Measurements from ENCODE around the gene SHISA4. TPM values are rescaled to one million over a fixed set of nuclear protein-coding genes. Genes with fewer than 3 reads are reported as not detected.
"Not testable (repeated sequence)": the region's sequence is repeated elsewhere in the genome, so short reads cannot be mapped to it uniquely, and the experiment has no call there.

SHISA4 gene
- total RNA-seq, 1 donor from 2014 or later = 7.8 TPM

- no peak for ATAC-seq
- Histone ChIP-seq H3K27me3 (ENCODE audit: low read depth) (no peaks in the 10 kb centered on the region), H3K4me3 (no peak overlapping the region), H3K36me3 (no peaks in the 10 kb centered on the region), H3K4me1 (peaks cover 5% of the 10 kb centered on the region), H3K27ac (no peak overlapping the region), H3K9me3 (no peaks in the 10 kb centered on the region)
- no peak for DNase-seq
- intact Hi-C loops (cut with DNase I) = loop anchor here (10.0 kb wide), 1 partner anchor 75 kb away; no protein-coding TSS in a partner anchor
- no peak for TF ChIP-seq CTCF (IDR thresholded peaks at IDR 0.05)
These were observed 11.2 kb downstream of the SHISA4 start for GRCh38 chr1:201899683-201900429.

GRCh38 chr1:201900476-201900875, 11.8 kb downstream of the SHISA4 start:
- no peak for DNase-seq
- intact Hi-C loops (cut with DNase I) = no loop called here
- H3K4me1 ChIP-seq = peaks cover 5% of the 10 kb centered on the region

GRCh38 chr1:201901036-201901435, 12.3 kb downstream of the SHISA4 start:
- DNase-seq; H3K4me3 ChIP-seq; H3K4me1 ChIP-seq; ATAC-seq; H3K27ac ChIP-seq; intact Hi-C loops (cut with DNase I); H3K9me3 ChIP-seq; H3K36me3 ChIP-seq; H3K27me3 ChIP-seq (ENCODE audit: low read depth): not testable (repeated sequence)

More at GRCh38 chr1:201900476-201900875, 11.8 kb downstream of the SHISA4 start:
- no peaks in the 10 kb centered on the region for H3K9me3 ChIP-seq
- H3K27me3 ChIP-seq (ENCODE audit: low read depth) = no peaks in the 10 kb centered on the region
- no peak overlapping the region for H3K27ac ChIP-seq
- H3K36me3 ChIP-seq = no peaks in the 10 kb centered on the region
- TF ChIP-seq CTCF (IDR thresholded peaks at IDR 0.05) = no peak
- no peak for ATAC-seq
- H3K4me3 ChIP-seq = no peak overlapping the region

- H3K9me3 ChIP-seq = no peaks in the 10 kb centered on the region
- intact Hi-C loops (cut with DNase I) = no loop called here
- DNase-seq = no peak
- no peak overlapping the region for H3K27ac ChIP-seq
- no peak for TF ChIP-seq CTCF (IDR thresholded peaks at IDR 0.05)
- no peaks in the 10 kb centered on the region for H3K4me1 ChIP-seq
- no peaks in the 10 kb centered on the region for H3K27me3 ChIP-seq (ENCODE audit: low read depth)
- H3K4me3 ChIP-seq = no peak overlapping the region
- no peak for ATAC-seq
- H3K36me3 ChIP-seq = no peaks in the 10 kb centered on the region
These were observed 13.5 kb downstream of the SHISA4 start for GRCh38 chr1:201902198-201902597.

GRCh38 chr1:201903135-201903534, 14.4 kb downstream of the SHISA4 start:
- Histone ChIP-seq H3K4me1 (no peaks in the 10 kb centered on the region), H3K27me3 (ENCODE audit: low read depth) (no peaks in the 10 kb centered on the region), H3K36me3 (no peaks in the 10 kb centered on the region), H3K27ac (peak overlapping the region; percentile 67), H3K9me3 (no peaks in the 10 kb centered on the region), H3K4me3 (no peak overlapping the region)
- DNase-seq (no peak), ATAC-seq (no peak)
- intact Hi-C loops (cut with DNase I) = no loop called here
- no peak for TF ChIP-seq CTCF (IDR thresholded peaks at IDR 0.05)

GRCh38 chr1:201904579-201904978, 15.9 kb downstream of the SHISA4 start:
- DNase-seq = no peak
- Histone ChIP-seq H3K9me3 (no peaks in the 10 kb centered on the region), H3K4me3 (no peak overlapping the region), H3K27me3 (ENCODE audit: low read depth) (no peaks in the 10 kb centered on the region), H3K36me3 (no peaks in the 10 kb centered on the region), H3K4me1 (no peaks in the 10 kb centered on the region), H3K27ac (peak overlapping the region; percentile 67)
- no peak for TF ChIP-seq CTCF (IDR thresholded peaks at IDR 0.05)
- intact Hi-C loops (cut with DNase I) = no loop called here
- ATAC-seq = peak in 1 of 2 donors; percentile 35

All from lower lobe of right lung (tissue), 2 donors.